K562 (cell line): ENCODE data around the gene RUSC1. TPM values are rescaled to one million over a fixed set of nuclear protein-coding genes. Genes with fewer than 3 reads are reported as not detected.

Experiments used
- ATAC-seq: fragments of 200-7000 bp; cut with Tn5 transposase; 3 replicates; pipeline ENCODE4 v1.9.1; 2020; ENCODE audit warnings: moderate library complexity
- BruUV-seq: library from RNA; stranded (reverse); fragments of 400-500 nt; replicated peaks from 2 replicates; lab custom pipeline; 2021; lab: Mats Ljungman, UMichigan
- CTCF ChIA-PET: fragments of 300-600 bp; formaldehyde crosslinking; extraction: SDS; loops from one replicate; lab custom pipeline; 2021; ENCODE audit warnings: low intra/inter-chr PET ratio; lab: Yijun Ruan, JAX
- POLR2A ChIA-PET: fragments of 300-600, 350-650 bp; sonication (Branson Sonifier 250); formaldehyde crosslinking; extraction: SDS; loops from one replicate; lab custom pipeline; 2021; ENCODE audit warnings: antibody characterized with exemption, inconsistent platforms; lab: Yijun Ruan, JAX
- DNase-seq, 4 experiments: peaks; one replicate each; pipeline versions ENCODE4 v3.0.0 to v3.0.0-alpha.2; 2011 to 2018; ENCODE audit warnings: low spot score in 3 of 4, mixed read lengths in 3 of 4; ENCODE audit errors: extremely low read depth in 1 of 4
- FAIRE-seq: peaks from 2 replicates; lab custom pipeline; 2011; peaks lifted over from hg19 to GRCh38; lab: Jason Lieb, UNC
- H2AFZ ChIP-seq: 2 replicates; pipeline ENCODE4 v1.6.0; 2011; ENCODE audit warnings: low read depth, low read length, control low read depth, inconsistent platforms
- H3K27ac ChIP-seq: fragments of 200-600 bp; 3 replicates; pipeline ENCODE4 v1.8.0; 2011; ENCODE audit warnings: low read depth, mild to moderate bottlenecking, control low read depth, inconsistent platforms, low read length, moderate library complexity, mixed read lengths; ENCODE audit errors: extremely low read depth
- H3K27me3 ChIP-seq, 2 experiments: fragments of 300-600 bp in 1 of 2; 2 replicates in 1 of 2; 3 replicates in 1 of 2; pipeline versions ENCODE4 v1.6.0 to v1.8.0; 2011; ENCODE audit warnings: inconsistent platforms in 2 of 2, low read length in 2 of 2, mild to moderate bottlenecking in 1 of 2, mixed read lengths in 1 of 2, moderate library complexity in 1 of 2; ENCODE audit not compliant: control insufficient read depth in 2 of 2, insufficient read depth in 2 of 2
- H3K36me3 ChIP-seq: fragments of 300-600 bp; 3 replicates; pipeline ENCODE4 v1.8.0; 2011; ENCODE audit warnings: mild to moderate bottlenecking, low read length, inconsistent platforms; ENCODE audit not compliant: control insufficient read depth, insufficient read depth
- H3K4me1 ChIP-seq, 2 experiments: fragments of 200-600 bp in 1 of 2; replicated peaks in 1 of 2; 2 replicates in 1 of 2; 3 replicates in 1 of 2; pipeline versions ENCODE4 v1.5.1 to v1.8.0; 2011; ENCODE audit warnings: inconsistent platforms in 2 of 2, low read length in 2 of 2, mild to moderate bottlenecking in 1 of 2, mixed read lengths in 1 of 2, moderate library complexity in 1 of 2; ENCODE audit not compliant: control insufficient read depth in 2 of 2, insufficient read depth in 2 of 2
- H3K4me2 ChIP-seq: 2 replicates; pipeline ENCODE4 v1.6.1; 2011; ENCODE audit warnings: low read length, control low read depth, inconsistent platforms, mixed read lengths; ENCODE audit not compliant: insufficient read depth
- H3K4me3 ChIP-seq: fragments of 200-600 bp; sonication (generic), shearing (Covaris generic); 2 replicates; pipeline ENCODE4 v1.5.1; 2016; ENCODE audit warnings: control low read depth, inconsistent platforms
- H3K79me2 ChIP-seq: fragments of 200-600 bp; 3 replicates; pipeline ENCODE4 v1.8.0; 2011; ENCODE audit warnings: low read length, inconsistent platforms; ENCODE audit not compliant: control insufficient read depth, insufficient read depth
- H3K9ac ChIP-seq, 2 experiments: 2 replicates each; pipeline versions ENCODE4 v1.6.0 to v1.6.1; 2011; ENCODE audit warnings: low read depth in 2 of 2, low read length in 2 of 2, control low read depth in 1 of 2, inconsistent platforms in 1 of 2, mild to moderate bottlenecking in 1 of 2, mixed read lengths in 1 of 2; ENCODE audit not compliant: insufficient read depth in 1 of 2
- H3K9me1 ChIP-seq: one replicate; pipeline ENCODE4 v1.6.0; 2011; ENCODE audit warnings: inconsistent platforms, mild to moderate bottlenecking, low read length, moderate library complexity; ENCODE audit not compliant: control insufficient read depth, insufficient read depth
- H3K9me3 ChIP-seq: replicated peaks from 2 replicates; pipeline ENCODE4 v1.5.1; 2011; ENCODE audit warnings: low read depth, low read length, inconsistent platforms; ENCODE audit not compliant: control insufficient read depth, insufficient read depth
- H4K20me1 ChIP-seq: replicated peaks from 2 replicates; pipeline ENCODE4 v1.6.1; 2011; ENCODE audit warnings: low read length, inconsistent platforms, mixed read lengths; ENCODE audit not compliant: control insufficient read depth, insufficient read depth
- ARNT ChIP-seq, 2 experiments: fragments of 450-650 bp; IDR thresholded peaks; 2 replicates each; pipeline ENCODE4 v1.6.1; 2016; ENCODE audit warnings: mild to moderate bottlenecking in 1 of 2
- BRCA1 ChIP-seq, 2 experiments: fragments of 450-650 bp in 1 of 2; sonication (generic) in 1 of 2; formaldehyde crosslinking in 1 of 2; IDR thresholded peaks; 2 replicates each; pipeline versions ENCODE4 v1.5.0 to v1.6.1; 2017 to 2020; ENCODE audit warnings: mild to moderate bottlenecking in 1 of 2, missing genetic modification reagents in 1 of 2
- DPF2 ChIP-seq: fragments of 450-650 bp; IDR thresholded peaks from 2 replicates; pipeline ENCODE4 v1.6.1; 2016
- EGR1 ChIP-seq: fragments of 450-650 bp; conservative IDR thresholded peaks from 2 replicates; pipeline ENCODE4 v1.6.1; 2017; ENCODE audit warnings: mild to moderate bottlenecking
- HDAC3 ChIP-seq: fragments of 450-650 bp; IDR thresholded peaks from 2 replicates; pipeline ENCODE4 v1.6.1; 2018; ENCODE audit warnings: borderline replicate concordance, mild to moderate bottlenecking, moderate library complexity; ENCODE audit not compliant: partially characterized antibody
- HSF4 ChIP-seq: fragments of 250-450 bp; sonication (Bioruptor Pico); IDR thresholded peaks from 2 replicates; pipeline ENCODE4 v2.1.2; 2022; ENCODE audit warnings: mild to moderate bottlenecking, moderate library complexity, borderline replicate concordance
- KAT2B ChIP-seq: IDR thresholded peaks from one replicate; pipeline ENCODE4 v1.6.1; 2012; ENCODE audit warnings: low read depth, mild to moderate bottlenecking, control low read depth, inconsistent platforms, low read length, moderate library complexity
- KDM5B ChIP-seq: fragments of 200-600 bp; sonication (generic); IDR thresholded peaks from 2 replicates; pipeline ENCODE4 v1.6.1; 2012; ENCODE audit warnings: low read depth, mild to moderate bottlenecking, moderate library complexity, low read length, control low read depth, inconsistent platforms; ENCODE audit not compliant: insufficient replicate concordance
- KLF13 ChIP-seq: fragments of 450-650 bp; IDR thresholded peaks from 2 replicates; pipeline ENCODE4 v1.6.1; 2016; ENCODE audit warnings: missing genetic modification characterization, low read depth, mild to moderate bottlenecking, missing compliant biosample characterization, moderate library complexity, borderline replicate concordance
- MCM3 ChIP-seq: fragments of 450-650 bp; IDR thresholded peaks from 2 replicates; pipeline ENCODE4 v1.6.1; 2016
- NCOA2 ChIP-seq, 2 experiments: fragments of 450-650 bp; IDR thresholded peaks; 2 replicates each; pipeline ENCODE4 v1.6.1; 2018; ENCODE audit warnings: mild to moderate bottlenecking in 2 of 2, moderate library complexity in 1 of 2; ENCODE audit not compliant: partially characterized antibody in 2 of 2
- PHF21A ChIP-seq: fragments of 450-650 bp; IDR thresholded peaks from 2 replicates; pipeline ENCODE4 v1.6.1; 2017; ENCODE audit warnings: low read depth, borderline replicate concordance
- RBFOX2 ChIP-seq: fragments of 200-400 bp; formaldehyde crosslinking; IDR thresholded peaks from 2 replicates; pipeline ENCODE4 v1.6.1; 2017; ENCODE audit warnings: low read depth, mild to moderate bottlenecking, low read length, moderate library complexity
- SIN3A ChIP-seq, 2 experiments: fragments of 150-350 bp in 1 of 2; IDR thresholded peaks; 2 replicates each; pipeline ENCODE4 v1.6.1; 2011 to 2016; ENCODE audit warnings: borderline replicate concordance in 2 of 2, low read depth in 2 of 2, low read length in 2 of 2, mild to moderate bottlenecking in 2 of 2, moderate library complexity in 2 of 2; ENCODE audit not compliant: control insufficient read depth in 1 of 2
- SP2 ChIP-seq: IDR thresholded peaks from 2 replicates; pipeline ENCODE4 v1.6.1; 2011; ENCODE audit warnings: mild to moderate bottlenecking, low read depth, low read length, moderate library complexity; ENCODE audit not compliant: poor library complexity, severe bottlenecking; ENCODE audit errors: extremely low read depth
- TAF1 ChIP-seq: IDR thresholded peaks from 2 replicates; pipeline ENCODE4 v1.6.1; 2011; ENCODE audit warnings: mild to moderate bottlenecking, low read length, moderate library complexity; ENCODE audit not compliant: insufficient read depth, control insufficient read depth, severe bottlenecking; ENCODE audit errors: extremely low read depth
- TBP ChIP-seq: optimal IDR thresholded peaks from 2 replicates; pipeline ENCODE3; 2011; ENCODE audit warnings: low read depth, low read length, improper control_type of control experiment
- TOE1 ChIP-seq, 2 experiments: fragments of 450-650 bp in 1 of 2; sonication (generic) in 1 of 2; formaldehyde crosslinking in 1 of 2; IDR thresholded peaks; 2 replicates each; pipeline versions ENCODE4 v1.7.1 to v1.8.0; 2016 to 2022; ENCODE audit warnings: borderline replicate concordance in 2 of 2, mild to moderate bottlenecking in 2 of 2, antibody characterized with exemption in 1 of 2, inconsistent platforms in 1 of 2, low read depth in 1 of 2, missing genetic modification reagents in 1 of 2, moderate library complexity in 1 of 2
- ZBTB2 ChIP-seq: fragments of 450-650 bp; IDR thresholded peaks from 2 replicates; pipeline ENCODE4 v1.6.1; 2016; ENCODE audit warnings: antibody characterized with exemption
- ZFPM2 ChIP-seq: fragments of 250-450 bp; sonication (Bioruptor Pico); IDR thresholded peaks from 2 replicates; pipeline ENCODE4 v1.5.1; 2022; ENCODE audit warnings: mild to moderate bottlenecking
- ZNF780A ChIP-seq: fragments of 250-450 bp; sonication (Bioruptor Pico); IDR thresholded peaks from 2 replicates; pipeline ENCODE4 v1.5.0; 2021; ENCODE audit warnings: mild to moderate bottlenecking
- ZSCAN29 ChIP-seq: fragments of 450-650 bp; IDR thresholded peaks from 2 replicates; pipeline ENCODE4 v1.6.1; 2017
- WGBS: fragments of 100-300 bp; shearing (Covaris generic); methylation state at CpG from one replicate; pipeline ENCODE4 v1.1.6; 2016; ENCODE audit warnings: low coverage, mixed read lengths; ENCODE audit not compliant: insufficient coverage; ENCODE audit errors: missing lambda C conversion rate; 5-methylcytosine and 5-hydroxymethylcytosine counted together
- in situ Hi-C: fragments of 300-500 bp; cut with MboI; formaldehyde crosslinking; loops from 4 replicates; pipeline ENCODE4 v1.15.0; 2018; ENCODE audit warnings: inconsistent platforms, mixed read lengths
- intact Hi-C: fragments of 100-400 bp; cut with micrococcal nuclease; formaldehyde crosslinking; loops from 2 replicates; pipeline ENCODE4 v1.14.2; 2022
- polyA plus RNA-seq, 8 experiments: library from polyadenylated mRNA; depleted of rRNA in 4 of 8; stranded (reverse) in 5 of 8; unstranded in 3 of 8; fragments of >200 nt; fragmentation: Nextera tagmentation in 2 of 8; fragmentation: Illumina TruSeq in 1 of 8; extraction: Ambion mirVana in 2 of 8; extraction: Trizol in 1 of 8; gene quantifications; 2 replicates each; pipeline versions ENCODE4 v1.2.1 to v1.2.3, GENCODE V29; 2011 to 2014; ENCODE audit warnings: inconsistent platforms in 1 of 8, missing spikeins in 1 of 8
- total RNA-seq, 7 experiments: library from RNA; depleted of rRNA in 6 of 7; stranded (reverse); fragments of >200 nt in 6 of 7; fragmentation: Illumina TruSeq in 2 of 7; extraction: Trizol in 2 of 7; gene quantifications; 2 replicates each; pipeline versions ENCODE4 v1.2.1 to v1.2.3, GENCODE V29; 2011 to 2021; ENCODE audit warnings: low replicate concordance in 1 of 7

The RUSC1 gene
- total and polyA plus RNA-seq, 9 of the 15 experiments (the other 6 are each of a cell fraction or from before 2014, with no cell fraction given): 5.7 to 68.3 (median 33.6) TPM

- BruUV-seq: no TSS peak
- H3K9ac ChIP-seq: peak overlapping the region; percentile 65 to 95
- WGBS: 1% methylated on average over 15 of the region's 29 CpGs
- in situ Hi-C loops: loop anchor here (25.0 kb wide), 1 partner anchor 1414 kb away; the partner anchor contains the start of genes ISG20L2, METTL25B and MRPL24
- H4K20me1 ChIP-seq: peaks cover 11% of the 10 kb centered on the region
- H3K4me1 ChIP-seq: peaks cover 17 to 67% of the 10 kb centered on the region in 2 experiments; a peak in 4 of 5 replicates
- DNase-seq (peak; percentile 84 to 94 (median 88)), FAIRE-seq (no peak), ATAC-seq (peak; percentile 76)
- H3K4me2 ChIP-seq: peak overlapping the region; percentile 93
- H3K4me3 ChIP-seq: peak overlapping the region; percentile 60
- no peaks in the 10 kb centered on the region for H3K9me3 ChIP-seq
- peaks cover 4% of the 10 kb centered on the region for H3K9me1 ChIP-seq
- H2AFZ ChIP-seq: peak overlapping the region; percentile 80
- H3K79me2 ChIP-seq: peaks cover 19% of the 10 kb centered on the region
- H3K36me3 ChIP-seq: peaks cover 51% of the 10 kb centered on the region; the same call in 2 of the 3 replicates
- no peaks in the 10 kb centered on the region for H3K27me3 ChIP-seq
- intact Hi-C loops: loop anchor here (1.0 to 10.0 kb wide), 5 partner anchors 15 to 271 kb away; partner anchors contain the start of genes FDPS, HCN3 and THBS3
- CTCF ChIA-PET: interaction anchor here (0.6 to 5.0 kb wide), 6 partner anchors 46 to 844 kb away, joined by 3 to 38 read pairs (median 6); partner anchors contain the start of gene HCN3
- POLR2A ChIA-PET: interaction anchor here (0.6 to 5.7 kb wide), 9 partner anchors 25 to 698 kb away, joined by 3 to 30 read pairs (median 4); partner anchors contain the start of genes ASH1L, CLK2 and SCAMP3
- peak overlapping the region; percentile 68 for H3K27ac ChIP-seq
- TF ChIP-seq KAT2B (no peak), EGR1 (peak; percentile 61), SIN3A (IDR thresholded peaks at IDR 0.05; ENCODE audit: borderline replicate concordance in 2 of 2, control insufficient read depth in 1 of 2, low read depth in 2 of 2, low read length in 2 of 2) (peak in 1 of 2 experiments; percentile 90; a peak in 1 of 4 replicates), HSF4 (CRISPR knock-in tag) (no peak), ZFPM2 (CRISPR knock-in tag) (no peak), TAF1 (peak; percentile 30), KDM5B (peak; percentile 18), PHF21A (no peak), TBP (peak; percentile 10), NCOA2 (IDR thresholded peaks at IDR 0.05; ENCODE audit: partially characterized antibody in 2 of 2) (no peak), TOE1 (IDR thresholded peaks at IDR 0.05; ENCODE audit: borderline replicate concordance) (no peak), TOE1 (CRISPR knock-in tag; IDR thresholded peaks at IDR 0.05; ENCODE audit: borderline replicate concordance, low read depth) (no peak), ZSCAN29 (no peak), SP2 (no peak), KLF13 (tag) (peak; percentile 36; the same call in 1 of the 2 replicates), RBFOX2 (peak; percentile 70), HDAC3 (no peak), MCM3 (no peak), ZNF780A (CRISPR knock-in tag) (no peak), ZBTB2 (no peak), DPF2 (no peak), ARNT (IDR thresholded peaks at IDR 0.05) (no peak), BRCA1 (IDR thresholded peaks at IDR 0.05) (no peak), BRCA1 (CRISPR knock-in tag; IDR thresholded peaks at IDR 0.05) (no peak)
Observed at GRCh38 chr1:155323729-155324036, 3.0 kb downstream of the RUSC1 start.
